NCI-H774 (cell line): Measurements from ENCODE around the gene PXDC1.
"Not testable (repeated sequence)": the region's sequence is repeated elsewhere in the genome, so short reads cannot be mapped to it uniquely, and the experiment has no call there.

ENCODE experiments used
- DNase-seq: peaks from one replicate; lab custom pipeline; 2025; lab: John Stamatoyannopoulos, UW

Gene PXDC1

GRCh38 chr6:3731700-3732099 is 19.8 kb downstream of the PXDC1 start:
- no peak for DNase-seq

- DNase-seq, result no peak
These were observed 21.7 kb downstream of the PXDC1 start for GRCh38 chr6:3729603-3730344.

GRCh38 chr6:3727593-3728108 is 23.9 kb downstream of the PXDC1 start:
- no peak for DNase-seq

- DNase-seq, result no peak
These were observed 24.5 kb downstream of the PXDC1 start for GRCh38 chr6:3727036-3727435.

GRCh38 chr6:3726421-3726820 is 25.1 kb downstream of the PXDC1 start:
- DNase-seq, result no peak

- no peak for DNase-seq
These were observed 26.1 kb downstream of the PXDC1 start for GRCh38 chr6:3725145-3726047.

GRCh38 chr6:3724451-3725144 is 26.9 kb downstream of the PXDC1 start:
- DNase-seq, result no peak

GRCh38 chr6:3723966-3724365 is 27.5 kb downstream of the PXDC1 start:
- no peak for DNase-seq

GRCh38 chr6:3723251-3723650 is 28.3 kb downstream of the PXDC1 start:
- no peak for DNase-seq

GRCh38 chr6:3722785-3723184 is 28.7 kb downstream of the PXDC1 start:
- no peak for DNase-seq

- no peak for DNase-seq
These were observed 29.5 kb downstream of the PXDC1 start for GRCh38 chr6:3721810-3722621.

- not testable (repeated sequence) for DNase-seq
These were observed 30.7 kb downstream of the PXDC1 start for GRCh38 chr6:3720770-3721169.

- no peak for DNase-seq
These were observed 31.8 kb downstream of the PXDC1 start for GRCh38 chr6:3719462-3720308.

GRCh38 chr6:3718407-3718806 is 33.1 kb downstream of the PXDC1 start:
- DNase-seq, result no peak

GRCh38 chr6:3715285-3715684 is 36.2 kb downstream of the PXDC1 start:
- no peak for DNase-seq

GRCh38 chr6:3714768-3715167 is 36.7 kb downstream of the PXDC1 start:
- DNase-seq, result no peak

- no peak for DNase-seq
These were observed 37.4 kb downstream of the PXDC1 start for GRCh38 chr6:3714111-3714510.

- no peak for DNase-seq
These were observed 38.5 kb downstream of the PXDC1 start for GRCh38 chr6:3712827-3713665.

- no peak for DNase-seq
These were observed 39.7 kb downstream of the PXDC1 start for GRCh38 chr6:3711776-3712175.

- DNase-seq, result no peak
These were observed 41.1 kb downstream of the PXDC1 start for GRCh38 chr6:3710403-3710802.
